ENCODE data around the gene ZBTB21.
"Not testable (repeated sequence)": the region's sequence is repeated elsewhere in the genome, so short reads cannot be mapped to it uniquely, and the experiment has no call there.

Gene ZBTB21

DNA sequence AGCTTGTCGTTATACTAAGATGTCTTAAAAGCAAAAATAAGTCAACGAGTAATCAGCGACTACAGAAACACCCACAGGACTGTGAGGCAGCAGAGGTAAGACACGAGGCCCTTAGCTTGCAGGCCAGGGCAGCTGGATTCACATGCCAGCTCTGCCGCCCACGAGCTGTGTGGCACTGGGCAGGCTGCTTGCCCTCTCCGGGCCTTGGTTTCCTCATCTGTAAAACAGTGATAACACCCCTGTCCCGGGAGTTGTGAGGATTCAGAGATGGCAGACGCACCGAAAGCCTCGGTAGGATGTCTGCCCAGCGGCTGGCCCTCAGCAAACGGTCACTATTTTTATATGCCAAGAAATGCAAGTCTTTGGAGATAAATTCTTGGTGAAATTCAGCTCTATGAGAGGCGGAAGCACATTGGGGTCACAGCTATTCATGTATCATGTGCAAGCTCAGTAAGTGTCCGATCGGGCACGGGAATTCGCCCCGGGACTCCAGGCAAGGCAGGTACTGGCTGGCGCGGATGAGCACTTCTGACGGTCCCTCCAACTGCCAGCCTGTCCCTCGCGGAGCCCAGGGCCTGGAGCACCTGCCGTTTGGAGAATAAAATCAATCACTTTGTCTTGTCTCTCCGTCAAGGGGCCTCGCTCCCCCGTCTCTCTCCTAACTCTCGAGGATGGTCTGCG is 57.5 kb downstream of the ZBTB21 start:
- no peak for DNase-seq (ENCODE audit: low read depth, low spot score)

- no peak for DNase-seq (ENCODE audit: low read depth, low spot score)
These were observed 58.1 kb downstream of the ZBTB21 start for GRCh38 chr21:41951876-41952567.

DNA sequence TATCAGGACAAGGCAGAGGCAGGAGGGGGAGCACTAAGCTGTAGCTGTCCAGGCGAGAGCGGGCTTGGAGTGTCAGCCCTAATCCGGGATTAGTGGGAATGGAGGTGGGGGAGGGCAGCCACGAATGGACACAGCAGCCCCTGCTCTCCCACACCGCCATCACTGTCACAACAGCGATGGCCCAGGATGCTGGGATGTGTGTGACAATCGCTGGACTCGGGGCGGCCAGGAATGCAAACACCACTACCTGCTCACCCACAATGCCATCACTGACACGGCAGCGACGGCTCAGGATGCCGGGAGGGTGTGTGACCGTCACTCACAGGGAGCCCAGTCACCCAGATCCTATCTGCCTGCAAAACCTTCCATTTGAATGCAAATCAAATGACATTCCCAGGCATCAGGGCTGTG is 59.2 kb downstream of the ZBTB21 start:
- no peak for DNase-seq (ENCODE audit: low read depth, low spot score)

- DNase-seq (ENCODE audit: low read depth, low spot score) = not testable (repeated sequence)
These were observed 60.5 kb downstream of the ZBTB21 start for GRCh38 chr21:41949631-41950030.

GRCh38 chr21:41948901-41949300 is 61.3 kb downstream of the ZBTB21 start:
- no peak for DNase-seq (ENCODE audit: low read depth, low spot score)

DNA sequence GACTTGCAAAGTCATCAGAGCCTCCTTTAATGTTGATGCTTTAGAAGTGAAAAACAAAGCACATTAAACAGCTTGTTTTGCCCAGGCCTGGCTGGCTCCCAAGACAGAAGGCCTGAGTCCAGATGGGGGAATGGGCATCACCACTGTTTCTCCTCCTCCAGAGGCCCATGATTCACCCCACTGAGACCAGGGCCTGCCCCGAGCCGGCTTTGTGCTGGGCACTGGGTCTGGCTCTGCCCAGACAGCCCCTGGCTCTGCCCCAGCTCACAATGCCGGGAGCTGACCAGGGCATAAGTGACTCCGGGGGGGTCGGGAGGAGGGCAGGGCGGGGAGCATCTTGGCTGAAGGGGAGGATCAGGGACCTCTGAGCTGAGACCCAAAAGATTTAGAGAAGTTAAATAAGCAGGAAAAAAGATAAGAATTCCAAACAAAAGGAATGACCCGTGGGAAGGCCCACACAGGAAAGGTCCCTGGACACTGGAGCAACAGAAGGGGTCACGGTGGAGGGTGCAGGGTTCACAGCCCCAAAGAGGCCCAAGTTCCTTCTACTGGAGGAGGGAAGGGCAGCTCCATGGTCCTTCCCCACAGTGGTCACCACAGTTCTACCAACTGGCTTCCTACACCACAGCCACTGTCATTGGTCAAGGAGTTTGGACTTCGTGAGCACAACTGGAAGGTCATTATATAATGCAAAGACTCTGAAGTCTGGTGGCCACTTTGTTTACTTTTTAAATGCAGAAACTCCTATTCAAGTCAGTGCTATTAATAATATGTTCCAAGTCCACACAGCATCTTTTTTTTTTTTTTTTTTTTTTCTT is 61.9 kb downstream of the ZBTB21 start:
- no peak for DNase-seq (ENCODE audit: low read depth, low spot score)

DNA sequence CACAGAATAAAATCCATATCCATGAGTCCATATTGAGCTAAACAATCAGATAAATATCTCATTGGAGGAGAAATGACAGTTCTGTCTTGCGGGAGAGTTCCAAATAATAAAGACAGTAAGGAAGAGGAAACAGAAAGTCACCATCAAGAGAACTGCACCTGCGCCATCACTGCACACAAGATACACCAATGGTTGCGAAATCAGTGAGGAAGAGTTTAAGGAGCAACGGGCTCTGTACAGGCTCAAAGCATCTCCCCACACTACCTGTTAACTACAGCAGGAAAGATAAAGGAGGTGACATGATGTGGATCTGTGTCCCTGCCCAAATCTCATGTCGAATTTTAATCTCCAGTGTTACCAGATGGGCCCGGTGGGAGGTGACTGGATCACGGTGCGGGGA is 64.2 kb downstream of the ZBTB21 start:
- no peak for DNase-seq (ENCODE audit: low read depth, low spot score)

- DNase-seq (ENCODE audit: low read depth, low spot score) = no peak
These were observed 66.3 kb downstream of the ZBTB21 start for GRCh38 chr21:41943851-41944250.

GRCh38 chr21:41942457-41942856 is 67.7 kb downstream of the ZBTB21 start:
- DNase-seq (ENCODE audit: low read depth, low spot score) = no peak

DNA sequence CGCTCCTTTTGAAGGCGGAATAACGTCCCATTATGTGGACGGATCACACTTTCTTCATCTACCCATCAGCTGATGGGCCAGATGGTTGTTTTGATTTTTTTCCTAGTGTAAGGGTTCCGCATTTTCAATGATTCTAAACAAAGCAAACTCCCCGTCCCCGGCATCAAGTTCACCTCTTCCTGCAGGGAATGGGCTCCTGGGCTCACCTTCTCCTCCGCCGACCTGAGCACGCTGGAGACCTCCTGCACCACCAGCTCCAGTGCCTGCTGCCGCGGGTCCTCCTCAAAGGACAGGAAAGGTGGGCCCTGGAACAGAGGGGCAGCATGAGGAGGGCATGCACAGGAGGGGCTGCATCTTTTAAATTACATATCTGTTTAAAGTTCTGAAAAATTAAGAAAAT is 68.2 kb downstream of the ZBTB21 start:
- DNase-seq (ENCODE audit: low read depth, low spot score) = no peak

DNA sequence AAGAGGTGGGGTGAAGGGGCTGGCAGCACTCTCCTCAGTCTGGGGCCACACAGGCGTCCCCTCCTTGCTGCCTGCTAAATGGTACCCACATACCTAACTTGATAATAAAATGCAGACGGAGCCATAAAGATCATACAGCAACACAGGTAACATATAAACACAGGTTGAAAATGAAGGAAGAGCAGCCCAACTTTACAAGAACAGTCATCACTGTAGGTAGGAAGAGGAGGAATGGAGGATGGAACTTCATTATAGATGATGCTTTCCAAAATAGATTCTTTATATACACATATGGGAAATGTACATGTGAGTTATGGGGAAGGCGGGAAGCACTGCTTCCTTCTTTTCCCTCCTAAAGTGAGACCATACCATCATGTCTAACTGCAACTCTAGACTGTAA is 69.7 kb downstream of the ZBTB21 start:
- no peak for DNase-seq (ENCODE audit: low read depth, low spot score)

- no peak for DNase-seq (ENCODE audit: low read depth, low spot score)
These were observed 70.8 kb downstream of the ZBTB21 start for GRCh38 chr21:41939391-41939790.
